HG02623 (cell line): Measurements from ENCODE around the gene GNPDA1.
A peak's percentile ranks its signal among the peaks of the same experiment; 100 is the strongest.

Experiments
- ATAC-seq: cut with Tn5 transposase; IDR thresholded peaks from one replicate; pipeline ENCODE4 v1.9.1; 2021; ENCODE audit warnings: moderate library complexity; ENCODE audit not compliant: unreplicated experiment

GNPDA1 gene

GRCh38 chr5:141958546-141959172, 54.2 kb downstream of the GNPDA1 start:
- ATAC-seq = no peak

GRCh38 chr5:141958113-141958512, 54.7 kb downstream of the GNPDA1 start, which contains the start of gene PCDH12:
Gene PCDH12 (minus strand): TSS chr5:141958202. CDS start chr5:141957851, 351 bp downstream.
- no peak for ATAC-seq

DNA sequence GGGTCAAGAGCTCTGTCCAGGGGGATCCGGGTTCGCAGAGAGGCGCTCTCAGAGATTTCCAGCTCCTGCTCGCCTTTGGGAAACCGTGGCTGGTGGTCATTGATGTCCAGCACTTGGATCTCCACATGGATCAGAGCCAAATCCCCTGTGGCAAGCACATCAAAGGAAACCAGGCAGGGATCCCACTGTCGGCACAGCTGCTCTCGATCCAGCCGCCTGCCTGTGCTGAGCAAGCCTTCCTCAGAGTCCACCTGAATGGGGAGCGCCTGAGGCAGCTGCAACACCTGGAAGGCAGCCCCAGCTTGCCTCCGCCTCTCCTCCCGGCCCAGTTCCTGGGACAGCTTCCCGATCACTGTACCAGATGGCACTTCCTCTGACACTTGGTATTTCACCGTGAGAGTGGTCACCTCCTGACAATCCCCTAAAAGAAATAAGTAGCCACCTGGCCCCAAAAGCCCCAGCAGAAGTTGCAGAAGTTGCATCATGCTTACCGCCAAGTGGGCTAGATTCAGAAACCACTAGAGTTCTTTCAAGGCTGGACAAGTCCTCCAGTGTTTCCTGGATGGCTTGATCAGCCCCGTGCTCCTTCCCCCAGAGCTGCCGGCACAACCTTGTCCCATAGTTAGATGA, 55.3 kb downstream of the GNPDA1 start:
- ATAC-seq = no peak

DNA sequence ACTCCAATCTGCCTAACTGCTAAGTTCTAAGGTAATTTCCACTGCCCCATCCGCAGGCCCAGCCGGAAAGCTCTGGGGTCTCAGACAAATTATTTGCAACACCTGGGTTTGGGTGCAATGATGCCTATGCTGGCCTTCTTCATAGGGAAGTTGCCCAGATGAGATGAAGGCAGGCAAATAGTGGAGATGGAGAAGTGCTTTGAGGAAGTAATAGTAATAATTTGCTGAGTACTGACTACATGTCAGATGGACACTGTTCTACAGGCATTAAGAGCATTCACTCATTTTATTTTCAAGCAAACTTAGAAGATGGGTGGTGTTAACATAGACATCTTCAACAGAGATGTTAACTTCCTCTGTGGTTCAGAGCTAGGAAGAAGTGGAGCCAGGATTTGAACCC, 58.6 kb downstream of the GNPDA1 start:
- no peak for ATAC-seq

DNA sequence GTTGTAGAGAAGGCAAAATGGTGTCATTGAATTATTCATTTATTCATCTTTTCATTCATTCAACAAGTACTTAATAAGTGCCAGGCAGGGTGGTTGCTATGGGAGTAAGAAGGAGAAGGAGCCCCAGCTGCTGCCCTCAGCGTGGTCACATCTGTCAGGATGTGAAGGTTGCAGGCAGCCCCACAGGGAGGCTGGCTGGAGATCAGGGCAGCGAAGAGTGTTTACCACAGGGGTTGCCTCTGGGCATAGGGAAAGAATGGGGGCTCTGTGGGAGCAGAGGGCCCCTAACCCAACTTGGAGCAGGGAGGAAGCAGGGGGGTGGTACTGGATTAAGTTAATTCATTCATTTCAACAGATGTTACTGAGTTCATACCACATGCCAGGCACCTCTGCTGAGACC, 60.8 kb downstream of the GNPDA1 start:
- no peak for ATAC-seq

- ATAC-seq = peak; percentile 61
Measured at GRCh38 chr5:141951332-141951781, 61.5 kb downstream of the GNPDA1 start.
